K562 (cell line): ENCODE measurements around the gene NPR3. TPM values are rescaled to one million over a fixed set of nuclear protein-coding genes. Genes with fewer than 3 reads are reported as not detected.

Source experiments
- ATAC-seq: fragments of 200-7000 bp; cut with Tn5 transposase; 3 replicates; pipeline ENCODE4 v1.9.1; 2020; ENCODE audit warnings: moderate library complexity
- BruUV-seq: library from RNA; stranded (reverse); fragments of 400-500 nt; replicated peaks from 2 replicates; lab custom pipeline; 2021; lab: Mats Ljungman, UMichigan
- CTCF ChIA-PET: fragments of 300-600 bp; formaldehyde crosslinking; extraction: SDS; loops from one replicate; lab custom pipeline; 2021; ENCODE audit warnings: low intra/inter-chr PET ratio; lab: Yijun Ruan, JAX
- POLR2A ChIA-PET: fragments of 300-600, 350-650 bp; sonication (Branson Sonifier 250); formaldehyde crosslinking; extraction: SDS; loops from one replicate; lab custom pipeline; 2021; ENCODE audit warnings: antibody characterized with exemption, inconsistent platforms; lab: Yijun Ruan, JAX
- DNase-seq, 4 experiments: peaks; one replicate each; pipeline versions ENCODE4 v3.0.0 to v3.0.0-alpha.2; 2011 to 2018; ENCODE audit warnings: low spot score in 3 of 4, mixed read lengths in 3 of 4; ENCODE audit errors: extremely low read depth in 1 of 4
- FAIRE-seq: peaks from 2 replicates; lab custom pipeline; 2011; peaks lifted over from hg19 to GRCh38; lab: Jason Lieb, UNC
- H2AFZ ChIP-seq: 2 replicates; pipeline ENCODE4 v1.6.0; 2011; ENCODE audit warnings: low read depth, low read length, control low read depth, inconsistent platforms
- H3K27ac ChIP-seq: fragments of 200-600 bp; 3 replicates; pipeline ENCODE4 v1.8.0; 2011; ENCODE audit warnings: low read depth, mild to moderate bottlenecking, control low read depth, inconsistent platforms, low read length, moderate library complexity, mixed read lengths; ENCODE audit errors: extremely low read depth
- H3K27me3 ChIP-seq, 2 experiments: fragments of 300-600 bp in 1 of 2; 2 replicates in 1 of 2; 3 replicates in 1 of 2; pipeline versions ENCODE4 v1.6.0 to v1.8.0; 2011; ENCODE audit warnings: inconsistent platforms in 2 of 2, low read length in 2 of 2, mild to moderate bottlenecking in 1 of 2, mixed read lengths in 1 of 2, moderate library complexity in 1 of 2; ENCODE audit not compliant: control insufficient read depth in 2 of 2, insufficient read depth in 2 of 2
- H3K36me3 ChIP-seq: fragments of 300-600 bp; 3 replicates; pipeline ENCODE4 v1.8.0; 2011; ENCODE audit warnings: mild to moderate bottlenecking, low read length, inconsistent platforms; ENCODE audit not compliant: control insufficient read depth, insufficient read depth
- H3K4me1 ChIP-seq, 2 experiments: fragments of 200-600 bp in 1 of 2; replicated peaks in 1 of 2; 2 replicates in 1 of 2; 3 replicates in 1 of 2; pipeline versions ENCODE4 v1.5.1 to v1.8.0; 2011; ENCODE audit warnings: inconsistent platforms in 2 of 2, low read length in 2 of 2, mild to moderate bottlenecking in 1 of 2, mixed read lengths in 1 of 2, moderate library complexity in 1 of 2; ENCODE audit not compliant: control insufficient read depth in 2 of 2, insufficient read depth in 2 of 2
- H3K4me2 ChIP-seq: 2 replicates; pipeline ENCODE4 v1.6.1; 2011; ENCODE audit warnings: low read length, control low read depth, inconsistent platforms, mixed read lengths; ENCODE audit not compliant: insufficient read depth
- H3K4me3 ChIP-seq: fragments of 200-600 bp; sonication (generic), shearing (Covaris generic); 2 replicates; pipeline ENCODE4 v1.5.1; 2016; ENCODE audit warnings: control low read depth, inconsistent platforms
- H3K79me2 ChIP-seq: fragments of 200-600 bp; 3 replicates; pipeline ENCODE4 v1.8.0; 2011; ENCODE audit warnings: low read length, inconsistent platforms; ENCODE audit not compliant: control insufficient read depth, insufficient read depth
- H3K9ac ChIP-seq, 2 experiments: 2 replicates each; pipeline versions ENCODE4 v1.6.0 to v1.6.1; 2011; ENCODE audit warnings: low read depth in 2 of 2, low read length in 2 of 2, control low read depth in 1 of 2, inconsistent platforms in 1 of 2, mild to moderate bottlenecking in 1 of 2, mixed read lengths in 1 of 2; ENCODE audit not compliant: insufficient read depth in 1 of 2
- H3K9me1 ChIP-seq: one replicate; pipeline ENCODE4 v1.6.0; 2011; ENCODE audit warnings: inconsistent platforms, mild to moderate bottlenecking, low read length, moderate library complexity; ENCODE audit not compliant: control insufficient read depth, insufficient read depth
- H3K9me3 ChIP-seq: replicated peaks from 2 replicates; pipeline ENCODE4 v1.5.1; 2011; ENCODE audit warnings: low read depth, low read length, inconsistent platforms; ENCODE audit not compliant: control insufficient read depth, insufficient read depth
- H4K20me1 ChIP-seq: replicated peaks from 2 replicates; pipeline ENCODE4 v1.6.1; 2011; ENCODE audit warnings: low read length, inconsistent platforms, mixed read lengths; ENCODE audit not compliant: control insufficient read depth, insufficient read depth
- FOXM1 ChIP-seq, 2 experiments: fragments of 450-650 bp in 1 of 2; sonication (generic) in 1 of 2; formaldehyde crosslinking in 1 of 2; IDR thresholded peaks; 2 replicates each; pipeline versions ENCODE4 v1.6.1 to v1.9.0; 2017 to 2022; ENCODE audit warnings: low read depth in 2 of 2, mild to moderate bottlenecking in 2 of 2, missing genetic modification reagents in 1 of 2, moderate library complexity in 1 of 2
- GTF2E2 ChIP-seq: fragments of 200-800 bp; sonication (Bioruptor generic); IDR thresholded peaks from 2 replicates; pipeline ENCODE4 v1.6.1; 2016; ENCODE audit warnings: missing genetic modification characterization, missing compliant biosample characterization
- HDAC1 ChIP-seq, 2 experiments: fragments of 450-650 bp; IDR thresholded peaks; 2 replicates each; pipeline ENCODE4 v1.6.1; 2016 to 2017; ENCODE audit warnings: inconsistent platforms in 1 of 2, mild to moderate bottlenecking in 1 of 2, moderate library complexity in 1 of 2
- MCM2 ChIP-seq: fragments of 450-650 bp; IDR thresholded peaks from 2 replicates; pipeline ENCODE4 v1.6.1; 2017; ENCODE audit warnings: low read depth, mild to moderate bottlenecking
- NFIX ChIP-seq: fragments of 250-450 bp; sonication (Bioruptor Pico); IDR thresholded peaks from 2 replicates; pipeline ENCODE4 v1.4.0; 2020; ENCODE audit warnings: low read depth, mild to moderate bottlenecking, moderate library complexity
- NR1H2 ChIP-seq: sonication (generic); formaldehyde crosslinking; IDR thresholded peaks from 2 replicates; pipeline ENCODE4 v1.4.0; 2020; ENCODE audit warnings: mild to moderate bottlenecking, missing genetic modification reagents
- PCBP2 ChIP-seq: fragments of 200-400 bp; formaldehyde crosslinking; IDR thresholded peaks from 2 replicates; pipeline ENCODE4 v1.6.1; 2018; ENCODE audit warnings: low read length, low read depth, mild to moderate bottlenecking, moderate library complexity; ENCODE audit not compliant: poor library complexity, severe bottlenecking
- PHB ChIP-seq: fragments of 250-450 bp; sonication (Bioruptor Pico); IDR thresholded peaks from 2 replicates; pipeline ENCODE4 v1.5.0; 2021
- RBM15 ChIP-seq: fragments of 200-400 bp; formaldehyde crosslinking; IDR thresholded peaks from 2 replicates; pipeline ENCODE4 v1.6.1; 2018; ENCODE audit warnings: mild to moderate bottlenecking, low read length, moderate library complexity; ENCODE audit not compliant: insufficient read depth
- ZBTB7A ChIP-seq: IDR thresholded peaks from 2 replicates; pipeline ENCODE4 v1.6.1; 2011; ENCODE audit warnings: low read depth, mild to moderate bottlenecking, low read length, moderate library complexity, borderline replicate concordance; ENCODE audit not compliant: control insufficient read depth
- ZNF785 ChIP-seq: fragments of 250-450 bp; sonication (Bioruptor Pico); IDR thresholded peaks from 2 replicates; pipeline ENCODE4 v1.4.0; 2020; ENCODE audit warnings: mild to moderate bottlenecking
- WGBS: fragments of 100-300 bp; shearing (Covaris generic); methylation state at CpG from one replicate; pipeline ENCODE4 v1.1.6; 2016; ENCODE audit warnings: low coverage, mixed read lengths; ENCODE audit not compliant: insufficient coverage; ENCODE audit errors: missing lambda C conversion rate; 5-methylcytosine and 5-hydroxymethylcytosine counted together
- in situ Hi-C: fragments of 300-500 bp; cut with MboI; formaldehyde crosslinking; loops from 4 replicates; pipeline ENCODE4 v1.15.0; 2018; ENCODE audit warnings: inconsistent platforms, mixed read lengths
- intact Hi-C: fragments of 100-400 bp; cut with micrococcal nuclease; formaldehyde crosslinking; loops from 2 replicates; pipeline ENCODE4 v1.14.2; 2022
- polyA plus RNA-seq, 8 experiments: library from polyadenylated mRNA; depleted of rRNA in 4 of 8; stranded (reverse) in 5 of 8; unstranded in 3 of 8; fragments of >200 nt; fragmentation: Nextera tagmentation in 2 of 8; fragmentation: Illumina TruSeq in 1 of 8; extraction: Ambion mirVana in 2 of 8; extraction: Trizol in 1 of 8; gene quantifications; 2 replicates each; pipeline versions ENCODE4 v1.2.1 to v1.2.3, GENCODE V29; 2011 to 2014; ENCODE audit warnings: inconsistent platforms in 1 of 8, missing spikeins in 1 of 8
- total RNA-seq, 7 experiments: library from RNA; depleted of rRNA in 6 of 7; stranded (reverse); fragments of >200 nt in 6 of 7; fragmentation: Illumina TruSeq in 2 of 7; extraction: Trizol in 2 of 7; gene quantifications; 2 replicates each; pipeline versions ENCODE4 v1.2.1 to v1.2.3, GENCODE V29; 2011 to 2021; ENCODE audit warnings: low replicate concordance in 1 of 7

The NPR3 gene
- total and polyA plus RNA-seq, 9 of the 15 experiments (the other 6 are each of a cell fraction or from before 2014, with no cell fraction given): 0.01 to 0.11 (median 0.04) TPM; not detected in 2

DNA sequence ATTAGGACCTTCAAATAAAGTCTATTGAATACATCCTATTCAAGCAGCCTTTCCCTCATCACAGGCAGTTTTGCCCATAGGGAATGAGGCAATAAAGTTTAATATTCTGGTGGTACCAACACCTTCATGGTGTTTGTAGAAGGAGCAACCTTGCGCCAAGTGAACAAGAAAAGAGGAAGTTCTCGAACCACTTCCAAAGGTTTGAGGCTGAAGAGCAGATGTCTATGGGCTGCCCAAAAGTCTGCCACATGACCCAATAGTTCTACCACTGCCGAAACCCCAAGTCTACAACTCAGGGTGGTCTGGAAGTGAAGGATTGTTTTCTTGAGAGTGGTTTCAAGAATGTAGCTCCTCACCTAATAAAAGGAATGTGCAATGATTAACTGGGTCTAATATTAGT is 123.1 kb downstream of the NPR3 start:
- Histone ChIP-seq H3K9me1 (no peaks in the 10 kb centered on the region), H4K20me1 (no peaks in the 10 kb centered on the region), H3K27me3 (no peaks in the 10 kb centered on the region), H3K4me3 (no peak overlapping the region), H3K9ac (no peak overlapping the region), H3K9me3 (no peaks in the 10 kb centered on the region), H3K4me1 (no peaks in the 10 kb centered on the region), H3K36me3 (no peaks in the 10 kb centered on the region), H2AFZ (no peak overlapping the region), H3K4me2 (no peak overlapping the region), H3K79me2 (no peaks in the 10 kb centered on the region), H3K27ac (no peak overlapping the region)
- CTCF ChIA-PET: interaction anchor here (0.6 kb wide), 1 partner anchor 89 kb away, joined by 4 read pairs; no protein-coding TSS in a partner anchor
- no peak for FAIRE-seq
- TF ChIP-seq NR1H2 (CRISPR knock-in tag) (no peak), ZBTB7A (no peak), GTF2E2 (tag) (no peak), NFIX (no peak), PCBP2 (no peak), HDAC1 (IDR thresholded peaks at IDR 0.05) (no peak), ZNF785 (CRISPR knock-in tag) (no peak), RBM15 (no peak), FOXM1 (IDR thresholded peaks at IDR 0.05; ENCODE audit: low read depth) (no peak), FOXM1 (CRISPR knock-in tag; IDR thresholded peaks at IDR 0.05; ENCODE audit: low read depth) (no peak), MCM2 (no peak), PHB (no peak)
- ATAC-seq: no peak
- POLR2A ChIA-PET: no interaction called here
- no peak for DNase-seq
- in situ Hi-C loops: no loop called here
- WGBS: 1% methylated on average over 3 of the region's 3 CpGs
- no TSS peak for BruUV-seq
- intact Hi-C loops: no loop called here
